Measurements from ENCODE around the gene ANAPC16.
"Not testable (repeated sequence)": the region's sequence is repeated elsewhere in the genome, so short reads cannot be mapped to it uniquely, and the experiment has no call there.

Gene ANAPC16

DNA sequence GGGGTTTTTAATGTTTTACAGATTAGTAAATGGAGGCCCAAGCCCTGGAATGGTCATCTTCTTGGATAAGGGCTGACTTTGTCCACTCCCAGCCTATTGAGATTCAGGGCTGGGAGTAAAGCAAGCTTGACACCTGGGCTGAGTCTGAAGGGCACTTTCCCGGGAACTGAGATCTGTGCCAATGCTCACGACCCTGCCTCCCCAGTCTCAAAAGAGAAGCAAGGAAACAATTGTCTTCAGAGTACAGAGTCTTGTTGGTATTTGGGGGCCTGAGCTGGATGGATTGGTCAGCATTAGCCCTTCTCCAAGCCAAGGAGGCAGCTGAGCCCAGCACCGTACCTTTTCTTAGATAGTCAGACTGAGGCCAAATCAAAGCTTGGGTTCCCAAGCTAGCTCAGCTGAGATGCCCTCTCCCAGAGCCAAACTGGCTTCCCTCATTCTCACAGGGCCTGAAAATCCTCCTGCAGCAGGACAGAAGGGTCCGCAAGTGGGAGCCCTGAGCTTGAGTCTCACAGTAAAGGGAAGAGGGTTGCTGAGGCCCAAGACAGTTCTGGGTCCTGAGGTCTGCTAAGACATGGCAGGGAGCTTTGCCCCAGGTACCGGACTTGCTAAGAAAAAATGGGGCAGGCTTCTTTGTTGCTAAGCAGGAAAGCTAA lies 61.7 kb downstream of the ANAPC16 start:
- H3K4me3 ChIP-seq (ENCODE audit: low read length) = no peak overlapping the region
- no peaks in the 10 kb centered on the region for H3K36me3 ChIP-seq (ENCODE audit: control insufficient read depth, low read depth, low read length)
- no peaks in the 10 kb centered on the region for H3K27me3 ChIP-seq (ENCODE audit: control insufficient read depth, insufficient read depth, low read length)
- H3K9ac ChIP-seq (ENCODE audit: low read length) = no peak overlapping the region
- H3K4me1 ChIP-seq (ENCODE audit: control insufficient read depth, low read depth, low read length) = peaks cover 5% of the 10 kb centered on the region
- H3K9me3 ChIP-seq (ENCODE audit: control insufficient read depth, low read depth, low read length) = no peaks in the 10 kb centered on the region
- no peak overlapping the region for H3K27ac ChIP-seq (ENCODE audit: low read length)

DNA sequence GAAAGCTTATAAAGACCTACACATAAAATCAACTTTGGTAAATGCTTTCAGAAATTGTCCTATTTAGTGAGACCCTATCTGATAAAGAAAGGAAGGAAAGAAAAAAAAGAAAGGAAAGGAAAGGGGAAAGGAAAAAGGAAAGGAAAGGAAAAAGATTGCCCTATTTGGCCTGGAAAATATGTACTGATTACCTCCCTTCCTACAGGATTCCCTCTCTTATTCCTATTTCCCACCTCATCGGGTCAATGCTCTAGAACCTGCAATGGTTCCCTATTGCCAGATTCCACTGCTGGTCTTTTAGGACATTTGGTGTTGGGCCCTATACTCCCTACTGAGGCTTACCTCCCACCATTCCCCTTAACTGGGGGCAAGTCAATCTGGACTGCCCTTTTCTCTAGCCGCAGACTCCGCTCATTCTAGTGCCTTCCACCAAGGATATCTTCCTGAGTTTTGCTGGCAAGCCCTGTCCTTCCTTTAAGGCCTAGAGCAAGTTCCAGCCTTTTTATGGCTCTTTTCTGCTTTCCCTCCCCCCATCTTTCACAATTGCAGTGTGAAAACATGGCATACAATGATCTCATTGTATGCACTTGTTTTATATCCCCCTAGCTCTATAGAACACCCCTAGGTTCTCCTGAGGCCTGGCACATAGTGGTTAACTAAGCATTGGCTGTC lies 62.3 kb downstream of the ANAPC16 start:
- no peak overlapping the region for H3K27ac ChIP-seq (ENCODE audit: low read length)
- H3K36me3 ChIP-seq (ENCODE audit: control insufficient read depth, low read depth, low read length) = no peaks in the 10 kb centered on the region
- H3K9ac ChIP-seq (ENCODE audit: low read length) = no peak overlapping the region
- no peak overlapping the region for H3K4me3 ChIP-seq (ENCODE audit: low read length)
- no peaks in the 10 kb centered on the region for H3K9me3 ChIP-seq (ENCODE audit: control insufficient read depth, low read depth, low read length)
- peaks cover 3% of the 10 kb centered on the region for H3K4me1 ChIP-seq (ENCODE audit: control insufficient read depth, low read depth, low read length)
- H3K27me3 ChIP-seq (ENCODE audit: control insufficient read depth, insufficient read depth, low read length) = no peaks in the 10 kb centered on the region

DNA sequence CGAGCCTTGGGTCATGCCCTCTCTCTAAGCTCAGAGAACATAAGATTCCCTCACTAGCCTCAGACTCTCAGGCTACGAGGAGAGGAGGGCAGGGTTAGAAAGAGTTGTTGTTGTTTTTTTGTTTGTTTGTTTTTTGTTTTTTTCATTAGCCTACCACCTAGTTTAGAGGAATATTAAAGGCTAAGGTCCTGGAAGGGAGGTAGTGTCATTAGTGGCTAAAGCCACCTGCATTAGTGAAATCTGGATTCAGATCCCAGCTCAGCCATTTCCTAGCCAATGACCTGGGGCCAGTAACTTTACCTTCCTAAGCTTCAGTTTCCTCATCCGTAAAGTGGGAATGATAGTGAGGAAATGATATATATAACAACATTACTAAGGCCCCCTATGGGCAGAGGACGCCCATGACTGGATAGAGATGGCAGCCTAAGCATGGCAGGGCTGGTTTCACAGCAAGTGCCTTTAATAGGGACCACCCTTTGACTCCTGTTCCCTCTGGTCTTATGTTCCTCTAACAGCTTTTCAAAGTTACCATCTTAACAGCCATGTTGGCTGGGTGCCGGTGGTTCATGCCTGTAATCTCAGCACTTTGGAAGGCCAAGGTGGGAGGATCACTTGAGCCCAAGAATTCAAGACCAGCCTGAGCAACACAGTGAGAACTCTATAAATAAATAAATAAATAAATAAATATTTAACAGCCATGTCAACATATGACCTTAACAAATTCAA lies 63.0 kb downstream of the ANAPC16 start:
- H3K36me3 ChIP-seq (ENCODE audit: control insufficient read depth, low read depth, low read length) = no peaks in the 10 kb centered on the region
- no peaks in the 10 kb centered on the region for H3K9me3 ChIP-seq (ENCODE audit: control insufficient read depth, low read depth, low read length)
- H3K4me1 ChIP-seq (ENCODE audit: control insufficient read depth, low read depth, low read length) = peaks cover 3% of the 10 kb centered on the region
- no peak overlapping the region for H3K27ac ChIP-seq (ENCODE audit: low read length)
- H3K27me3 ChIP-seq (ENCODE audit: control insufficient read depth, insufficient read depth, low read length) = no peaks in the 10 kb centered on the region
- H3K4me3 ChIP-seq (ENCODE audit: low read length) = no peak overlapping the region
- no peak overlapping the region for H3K9ac ChIP-seq (ENCODE audit: low read length)

DNA sequence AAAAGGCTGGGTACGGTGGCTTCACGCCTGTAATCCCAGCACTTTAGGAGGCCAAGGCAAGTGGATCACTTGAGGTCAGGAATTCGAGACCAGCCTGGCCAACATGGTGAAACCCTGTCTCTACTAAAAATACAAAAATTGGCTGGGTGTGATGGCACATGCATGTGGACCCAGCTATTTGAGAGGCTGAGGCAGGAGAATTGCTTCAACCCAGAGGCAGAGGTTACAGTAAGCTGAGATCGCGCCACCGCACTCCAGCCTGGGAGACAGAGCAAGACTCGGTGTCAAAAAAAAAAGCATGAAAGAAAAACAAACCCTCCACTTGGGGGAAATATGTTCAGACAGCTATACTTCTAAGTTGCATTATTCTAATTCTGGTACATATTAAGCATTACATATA lies 63.8 kb downstream of the ANAPC16 start:
- not testable (repeated sequence) for H3K27me3 ChIP-seq (ENCODE audit: control insufficient read depth, insufficient read depth, low read length); H3K4me3 ChIP-seq (ENCODE audit: low read length); H3K9me3 ChIP-seq (ENCODE audit: control insufficient read depth, low read depth, low read length); H3K36me3 ChIP-seq (ENCODE audit: control insufficient read depth, low read depth, low read length); H3K27ac ChIP-seq (ENCODE audit: low read length); H3K4me1 ChIP-seq (ENCODE audit: control insufficient read depth, low read depth, low read length); H3K9ac ChIP-seq (ENCODE audit: low read length)

DNA sequence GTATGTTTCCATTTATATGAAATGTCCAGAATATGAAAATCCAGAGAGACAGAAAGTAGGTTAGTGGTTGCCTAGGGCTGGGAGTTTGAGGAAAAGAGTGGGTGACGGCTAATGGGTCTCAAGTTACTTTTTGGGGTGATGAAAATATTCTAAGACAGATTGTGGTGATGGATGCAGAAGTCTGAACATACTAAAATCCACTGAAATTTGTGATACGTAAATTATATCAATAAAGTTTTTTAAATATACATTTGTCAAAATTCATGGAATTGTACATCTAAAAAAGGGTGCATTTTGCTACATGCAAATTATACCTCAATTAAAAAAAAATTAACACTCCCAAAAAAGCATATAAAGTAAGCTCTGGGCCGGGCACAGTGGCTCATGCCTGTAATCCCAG lies 67.3 kb downstream of the ANAPC16 start:
- Histone ChIP-seq H3K27me3 (ENCODE audit: control insufficient read depth, insufficient read depth, low read length) (no peaks in the 10 kb centered on the region), H3K27ac (ENCODE audit: low read length) (no peak overlapping the region), H3K9me3 (ENCODE audit: control insufficient read depth, low read depth, low read length) (no peaks in the 10 kb centered on the region), H3K9ac (ENCODE audit: low read length) (no peak overlapping the region), H3K4me1 (ENCODE audit: control insufficient read depth, low read depth, low read length) (no peaks in the 10 kb centered on the region), H3K36me3 (ENCODE audit: control insufficient read depth, low read depth, low read length) (no peaks in the 10 kb centered on the region), H3K4me3 (ENCODE audit: low read length) (no peak overlapping the region)
